ENCODE results near the gene RAD51AP2. TPM values are rescaled to one million over a fixed set of nuclear protein-coding genes. Genes with fewer than 3 reads are reported as not detected.

The RAD51AP2 gene
- total and polyA plus RNA-seq, 2 of the 13 experiments (the other 11 are each of a cell fraction or from before 2014, with no cell fraction given), result 0.11 to 0.12 TPM

DNA sequence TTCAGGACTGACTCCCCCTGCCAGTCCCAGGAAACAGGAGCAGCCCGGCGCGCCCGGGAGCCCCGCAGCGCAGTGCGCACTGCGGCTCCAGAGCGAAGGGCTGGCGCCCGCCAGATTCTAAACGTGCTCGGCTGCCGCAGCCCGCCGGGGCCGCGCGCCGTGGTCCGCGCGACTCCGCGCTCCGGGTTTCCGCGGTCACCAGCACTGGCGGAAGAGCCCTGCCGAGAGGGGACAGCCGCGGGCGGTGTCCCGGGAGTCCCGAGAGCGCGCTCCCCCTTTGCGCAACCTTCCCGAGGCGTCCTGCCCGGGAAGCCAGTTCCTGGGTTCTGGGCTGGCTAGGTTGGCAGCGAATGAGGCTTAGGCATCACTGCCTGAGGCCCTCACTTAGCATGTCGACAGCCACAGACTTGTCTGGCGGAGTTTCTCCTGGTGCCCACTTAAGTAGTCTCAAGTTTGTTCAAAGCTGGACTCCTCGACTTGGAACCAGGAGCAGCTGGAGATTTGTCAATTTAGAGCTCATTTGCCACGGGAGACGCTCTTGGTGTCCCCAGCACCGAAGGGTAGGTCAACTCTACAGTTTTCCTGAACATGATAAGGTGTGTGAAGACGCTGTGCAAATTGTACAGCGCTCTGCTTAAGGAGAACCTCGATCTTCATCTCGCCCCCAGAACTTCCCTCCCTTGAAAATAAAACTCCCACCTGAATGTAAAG is 20.8 kb upstream of the RAD51AP2 start (continued):
- peak; percentile 89 for TF ChIP-seq ZNF225 (CRISPR knock-in tag; IDR thresholded peaks at IDR 0.05)
- peak; percentile 90; the same call in 1 of the 2 replicates for TF ChIP-seq ZNF790 (CRISPR knock-in tag; IDR thresholded peaks at IDR 0.05; ENCODE audit: borderline replicate concordance)
- peak; percentile 55; the same call in 1 of the 2 replicates for TF ChIP-seq ZFP41 (CRISPR knock-in tag; IDR thresholded peaks at IDR 0.05; ENCODE audit: borderline replicate concordance)
- peak; percentile 63 for TF ChIP-seq GATAD1 (CRISPR knock-in tag; IDR thresholded peaks at IDR 0.05)
- peak; percentile 72; the same call in 1 of the 2 replicates for TF ChIP-seq NCOA2 (CRISPR knock-in tag; IDR thresholded peaks at IDR 0.05)
- peak; percentile 85; the same call in 1 of the 2 replicates for TF ChIP-seq HDAC2 (CRISPR knock-in tag; IDR thresholded peaks at IDR 0.05)
- TF ChIP-seq ZNF143 (CRISPR knock-in tag; IDR thresholded peaks at IDR 0.05), result peak; percentile 70
- TF ChIP-seq ZNF501 (CRISPR knock-in tag; IDR thresholded peaks at IDR 0.05), result peak; percentile 94
- TF ChIP-seq, protein P1, sequence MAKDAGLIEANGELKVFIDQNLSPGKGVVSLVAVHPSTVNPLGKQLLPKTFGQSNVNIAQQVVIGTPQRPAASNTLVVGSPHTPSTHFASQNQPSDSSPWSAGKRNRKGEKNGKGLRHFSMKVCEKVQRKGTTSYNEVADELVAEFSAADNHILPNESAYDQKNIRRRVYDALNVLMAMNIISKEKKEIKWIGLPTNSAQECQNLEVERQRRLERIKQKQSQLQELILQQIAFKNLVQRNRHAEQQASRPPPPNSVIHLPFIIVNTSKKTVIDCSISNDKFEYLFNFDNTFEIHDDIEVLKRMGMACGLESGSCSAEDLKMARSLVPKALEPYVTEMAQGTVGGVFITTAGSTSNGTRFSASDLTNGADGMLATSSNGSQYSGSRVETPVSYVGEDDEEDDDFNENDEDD (CRISPR knock-in tag; IDR thresholded peaks at IDR 0.05; ENCODE audit: borderline replicate concordance), result peak; percentile 91; the same call in 1 of the 2 replicates
- peak; percentile 70; the same call in 1 of the 2 replicates for TF ChIP-seq ZNF674 (CRISPR knock-in tag; IDR thresholded peaks at IDR 0.05; ENCODE audit: low read depth)
- TF ChIP-seq, protein P2, sequence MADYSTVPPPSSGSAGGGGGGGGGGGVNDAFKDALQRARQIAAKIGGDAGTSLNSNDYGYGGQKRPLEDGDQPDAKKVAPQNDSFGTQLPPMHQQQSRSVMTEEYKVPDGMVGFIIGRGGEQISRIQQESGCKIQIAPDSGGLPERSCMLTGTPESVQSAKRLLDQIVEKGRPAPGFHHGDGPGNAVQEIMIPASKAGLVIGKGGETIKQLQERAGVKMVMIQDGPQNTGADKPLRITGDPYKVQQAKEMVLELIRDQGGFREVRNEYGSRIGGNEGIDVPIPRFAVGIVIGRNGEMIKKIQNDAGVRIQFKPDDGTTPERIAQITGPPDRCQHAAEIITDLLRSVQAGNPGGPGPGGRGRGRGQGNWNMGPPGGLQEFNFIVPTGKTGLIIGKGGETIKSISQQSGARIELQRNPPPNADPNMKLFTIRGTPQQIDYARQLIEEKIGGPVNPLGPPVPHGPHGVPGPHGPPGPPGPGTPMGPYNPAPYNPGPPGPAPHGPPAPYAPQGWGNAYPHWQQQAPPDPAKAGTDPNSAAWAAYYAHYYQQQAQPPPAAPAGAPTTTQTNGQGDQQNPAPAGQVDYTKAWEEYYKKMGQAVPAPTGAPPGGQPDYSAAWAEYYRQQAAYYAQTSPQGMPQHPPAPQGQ (CRISPR knock-in tag; IDR thresholded peaks at IDR 0.05; ENCODE audit: borderline replicate concordance), result 0 out of 2 replicates have a peak, but pooled peaks have one; percentile 86
- TF ChIP-seq HOXA3 (CRISPR knock-in tag; IDR thresholded peaks at IDR 0.05), result peak; percentile 96
- TF ChIP-seq, protein P3, sequence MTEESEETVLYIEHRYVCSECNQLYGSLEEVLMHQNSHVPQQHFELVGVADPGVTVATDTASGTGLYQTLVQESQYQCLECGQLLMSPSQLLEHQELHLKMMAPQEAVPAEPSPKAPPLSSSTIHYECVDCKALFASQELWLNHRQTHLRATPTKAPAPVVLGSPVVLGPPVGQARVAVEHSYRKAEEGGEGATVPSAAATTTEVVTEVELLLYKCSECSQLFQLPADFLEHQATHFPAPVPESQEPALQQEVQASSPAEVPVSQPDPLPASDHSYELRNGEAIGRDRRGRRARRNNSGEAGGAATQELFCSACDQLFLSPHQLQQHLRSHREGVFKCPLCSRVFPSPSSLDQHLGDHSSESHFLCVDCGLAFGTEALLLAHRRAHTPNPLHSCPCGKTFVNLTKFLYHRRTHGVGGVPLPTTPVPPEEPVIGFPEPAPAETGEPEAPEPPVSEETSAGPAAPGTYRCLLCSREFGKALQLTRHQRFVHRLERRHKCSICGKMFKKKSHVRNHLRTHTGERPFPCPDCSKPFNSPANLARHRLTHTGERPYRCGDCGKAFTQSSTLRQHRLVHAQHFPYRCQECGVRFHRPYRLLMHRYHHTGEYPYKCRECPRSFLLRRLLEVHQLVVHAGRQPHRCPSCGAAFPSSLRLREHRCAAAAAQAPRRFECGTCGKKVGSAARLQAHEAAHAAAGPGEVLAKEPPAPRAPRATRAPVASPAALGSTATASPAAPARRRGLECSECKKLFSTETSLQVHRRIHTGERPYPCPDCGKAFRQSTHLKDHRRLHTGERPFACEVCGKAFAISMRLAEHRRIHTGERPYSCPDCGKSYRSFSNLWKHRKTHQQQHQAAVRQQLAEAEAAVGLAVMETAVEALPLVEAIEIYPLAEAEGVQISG (CRISPR knock-in tag; IDR thresholded peaks at IDR 0.05), result peak; percentile 93
- TF ChIP-seq STAT5B (CRISPR knock-in tag; IDR thresholded peaks at IDR 0.05), result 0 out of 2 replicates have a peak, but pooled peaks have one; percentile 87
- TF ChIP-seq ZNF552 (CRISPR knock-in tag; IDR thresholded peaks at IDR 0.05; ENCODE audit: borderline replicate concordance), result peak; percentile 83; the same call in 1 of the 2 replicates
- peak; percentile 69; the same call in 1 of the 2 replicates for TF ChIP-seq ZNF329 (CRISPR knock-in tag; IDR thresholded peaks at IDR 0.05; ENCODE audit: low read depth)
- TF ChIP-seq ZNF441 (CRISPR knock-in tag; IDR thresholded peaks at IDR 0.05; ENCODE audit: borderline replicate concordance), result peak; percentile 91; the same call in 1 of the 2 replicates
- TF ChIP-seq, protein P4, sequence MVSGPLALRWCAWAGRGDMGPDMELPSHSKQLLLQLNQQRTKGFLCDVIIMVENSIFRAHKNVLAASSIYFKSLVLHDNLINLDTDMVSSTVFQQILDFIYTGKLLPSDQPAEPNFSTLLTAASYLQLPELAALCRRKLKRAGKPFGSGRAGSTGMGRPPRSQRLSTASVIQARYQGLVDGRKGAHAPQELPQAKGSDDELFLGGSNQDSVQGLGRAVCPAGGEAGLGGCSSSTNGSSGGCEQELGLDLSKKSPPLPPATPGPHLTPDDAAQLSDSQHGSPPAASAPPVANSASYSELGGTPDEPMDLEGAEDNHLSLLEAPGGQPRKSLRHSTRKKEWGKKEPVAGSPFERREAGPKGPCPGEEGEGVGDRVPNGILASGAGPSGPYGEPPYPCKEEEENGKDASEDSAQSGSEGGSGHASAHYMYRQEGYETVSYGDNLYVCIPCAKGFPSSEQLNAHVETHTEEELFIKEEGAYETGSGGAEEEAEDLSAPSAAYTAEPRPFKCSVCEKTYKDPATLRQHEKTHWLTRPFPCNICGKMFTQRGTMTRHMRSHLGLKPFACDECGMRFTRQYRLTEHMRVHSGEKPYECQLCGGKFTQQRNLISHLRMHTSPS (CRISPR knock-in tag; IDR thresholded peaks at IDR 0.05; ENCODE audit: low read depth), result peak; percentile 93
- TF ChIP-seq, protein P5, sequence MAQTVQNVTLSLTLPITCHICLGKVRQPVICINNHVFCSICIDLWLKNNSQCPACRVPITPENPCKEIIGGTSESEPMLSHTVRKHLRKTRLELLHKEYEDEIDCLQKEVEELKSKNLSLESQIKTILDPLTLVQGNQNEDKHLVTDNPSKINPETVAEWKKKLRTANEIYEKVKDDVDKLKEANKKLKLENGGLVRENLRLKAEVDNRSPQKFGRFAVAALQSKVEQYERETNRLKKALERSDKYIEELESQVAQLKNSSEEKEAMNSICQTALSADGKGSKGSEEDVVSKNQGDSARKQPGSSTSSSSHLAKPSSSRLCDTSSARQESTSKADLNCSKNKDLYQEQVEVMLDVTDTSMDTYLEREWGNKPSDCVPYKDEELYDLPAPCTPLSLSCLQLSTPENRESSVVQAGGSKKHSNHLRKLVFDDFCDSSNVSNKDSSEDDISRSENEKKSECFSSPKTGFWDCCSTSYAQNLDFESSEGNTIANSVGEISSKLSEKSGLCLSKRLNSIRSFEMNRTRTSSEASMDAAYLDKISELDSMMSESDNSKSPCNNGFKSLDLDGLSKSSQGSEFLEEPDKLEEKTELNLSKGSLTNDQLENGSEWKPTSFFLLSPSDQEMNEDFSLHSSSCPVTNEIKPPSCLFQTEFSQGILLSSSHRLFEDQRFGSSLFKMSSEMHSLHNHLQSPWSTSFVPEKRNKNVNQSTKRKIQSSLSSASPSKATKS (CRISPR knock-in tag; IDR thresholded peaks at IDR 0.05), result no peak

All from HepG2 (cell line).